Measurements from ENCODE around the gene PIK3C3. TPM values are rescaled to one million over a fixed set of nuclear protein-coding genes. Genes with fewer than 3 reads are reported as not detected.

PIK3C3 gene
- total and polyA plus RNA-seq, 12 donors = 24.4 to 87.6 (median 64.3) TPM

DNA sequence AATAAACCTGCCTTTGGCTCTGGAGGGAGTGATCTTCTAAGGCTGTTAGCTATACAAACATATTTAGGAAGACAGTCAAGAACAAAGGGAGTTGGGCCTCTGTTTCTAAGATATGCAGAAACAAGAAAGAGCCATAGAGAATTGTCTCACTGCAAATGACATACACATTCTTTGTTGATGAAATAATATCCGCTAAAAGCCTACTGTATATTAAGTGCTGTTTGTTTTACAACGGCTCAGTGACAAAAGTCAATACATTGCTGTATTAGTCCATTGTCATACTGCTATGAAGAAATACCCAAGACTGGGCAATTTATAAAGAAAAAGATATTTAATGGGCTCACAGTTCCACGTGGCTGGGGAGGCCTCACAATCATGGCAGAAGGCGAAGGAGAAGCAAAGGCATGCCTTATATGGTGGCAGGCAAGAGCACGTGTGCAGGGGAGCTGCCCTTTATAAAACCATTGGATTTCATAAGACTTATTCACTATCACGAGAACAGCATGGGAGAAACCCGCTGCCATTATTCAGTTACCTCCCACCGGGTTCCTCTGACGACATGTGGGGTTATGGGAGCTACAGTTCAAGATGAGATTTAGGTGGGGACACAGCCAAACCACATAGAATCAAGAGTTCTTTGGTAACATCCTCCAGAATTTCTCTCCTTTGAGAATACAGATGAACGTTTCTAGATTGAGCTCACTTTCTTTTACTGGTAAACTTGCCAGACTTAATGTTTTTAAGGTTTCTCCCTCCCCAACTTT, 157.8 kb downstream of the PIK3C3 start:
- Histone ChIP-seq H3K4me1 (replicated peaks in 1 of 2) (peaks cover 5 to 12% of the 10 kb centered on the region in 2 donors), H3K27ac (no peak overlapping the region), H3K4me3 (no peak overlapping the region), H3K36me3 (replicated peaks in 1 of 2) (no peaks in the 10 kb centered on the region), H3K27me3 (no peaks in the 10 kb centered on the region), H3K9me3 (replicated peaks in 1 of 3) (no peaks in the 10 kb centered on the region)
- TF ChIP-seq POLR2A (IDR thresholded peaks at IDR 0.05) (no peak), CTCF (IDR thresholded peaks at IDR 0.05) (no peak)
- WGBS, 4 donors = 85 to 89% (median 86%) methylated on average over 10 of the region's 10 CpGs
- intact Hi-C loops (cut with DNase I) = loop anchor here in 1 of 2 donors (10.0 kb wide), 2 partner anchors 58 to 1452 kb away; no protein-coding TSS in a partner anchor
- no peak for DNase-seq

DNA sequence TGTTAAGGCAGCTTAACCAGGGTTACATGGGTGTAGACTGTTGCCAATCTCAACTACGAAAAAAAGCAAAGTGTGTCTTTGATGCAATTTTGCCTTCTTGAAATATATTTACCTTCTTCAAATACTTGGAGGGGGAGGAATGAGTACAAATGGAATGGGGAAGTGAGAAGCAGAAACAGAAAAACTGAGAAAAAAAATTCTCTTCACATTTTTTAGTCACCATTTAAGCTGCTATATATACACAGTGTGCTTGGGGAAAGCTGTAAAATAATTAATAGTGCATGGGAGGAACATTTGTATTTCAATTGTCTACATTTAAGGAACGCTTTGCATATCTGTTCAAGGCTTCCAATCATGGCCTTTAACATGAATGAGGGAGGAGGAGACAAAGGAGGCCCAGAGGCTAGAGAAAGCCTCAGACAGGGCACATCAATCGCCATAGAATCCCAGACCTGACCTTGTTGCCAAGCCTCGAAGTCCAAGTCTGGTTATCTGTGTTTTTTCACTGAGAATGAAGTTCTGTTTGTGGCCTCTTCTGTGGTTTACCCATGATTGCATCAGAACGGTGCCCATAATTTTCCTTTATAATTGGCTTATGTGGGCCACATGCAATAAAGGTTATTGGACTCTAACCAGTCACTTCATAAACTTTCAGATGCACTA, 158.6 kb downstream of the PIK3C3 start:
- Histone ChIP-seq H3K36me3 (replicated peaks in 1 of 2) (no peaks in the 10 kb centered on the region), H3K9me3 (replicated peaks in 1 of 3) (no peaks in the 10 kb centered on the region), H3K27ac (no peak overlapping the region), H3K4me1 (replicated peaks in 1 of 2) (peaks cover 5 to 12% of the 10 kb centered on the region in 2 donors), H3K4me3 (no peak overlapping the region), H3K27me3 (no peaks in the 10 kb centered on the region)
- 46 to 59% (median 59%) methylated on average over 5 of the region's 5 CpGs for WGBS, 4 donors
- no peak for DNase-seq
- intact Hi-C loops (cut with DNase I) = loop anchor here in 1 of 2 donors (10.0 kb wide), 2 partner anchors 59 to 1451 kb away; no protein-coding TSS in a partner anchor
- TF ChIP-seq CTCF (IDR thresholded peaks at IDR 0.05) = no peak
- TF ChIP-seq POLR2A (IDR thresholded peaks at IDR 0.05) = no peak

DNA sequence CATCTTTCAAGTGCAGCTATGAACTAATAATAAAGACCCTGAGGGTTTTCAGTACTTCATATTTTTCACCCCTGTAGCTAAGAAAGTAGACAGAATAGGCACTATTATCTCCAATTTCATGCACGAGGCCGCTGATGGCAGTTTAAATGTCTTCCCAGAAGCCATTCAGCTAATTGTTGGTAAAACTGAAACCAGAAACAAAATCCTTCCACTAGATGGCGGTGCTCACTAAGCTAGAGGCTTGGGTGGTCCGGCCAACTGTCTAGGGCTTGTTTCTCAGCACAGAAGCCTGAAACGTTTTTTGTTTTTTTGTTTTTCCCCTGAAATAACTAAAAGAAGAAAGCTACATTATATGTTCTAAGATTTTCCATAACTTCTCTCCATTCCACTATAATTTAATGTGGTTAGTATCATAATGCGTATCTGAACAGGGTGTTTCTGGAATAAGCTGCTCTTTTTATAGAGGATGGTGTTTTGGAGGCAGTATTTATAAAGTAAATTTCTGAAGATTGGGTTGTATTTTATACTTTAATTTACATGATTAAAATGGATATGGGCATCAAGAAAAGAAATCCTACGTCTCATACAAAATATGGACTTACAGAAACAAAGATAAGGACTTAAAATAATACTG, 159.4 kb downstream of the PIK3C3 start:
- intact Hi-C loops (cut with DNase I) = loop anchor here in 1 of 2 donors (10.0 kb wide), 2 partner anchors 60 to 1450 kb away; no protein-coding TSS in a partner anchor
- TF ChIP-seq POLR2A (IDR thresholded peaks at IDR 0.05) = no peak
- peak; percentile 75 to 97 (median 88) for TF ChIP-seq CTCF (IDR thresholded peaks at IDR 0.05)
- H3K36me3 ChIP-seq (replicated peaks in 1 of 2) = no peaks in the 10 kb centered on the region
- H3K27me3 ChIP-seq = no peaks in the 10 kb centered on the region
- WGBS, 4 donors = 21 to 22% (median 21%) methylated on average over 7 of the region's 7 CpGs
- no peak overlapping the region for H3K27ac ChIP-seq
- no peaks in the 10 kb centered on the region for H3K9me3 ChIP-seq (replicated peaks in 1 of 3)
- H3K4me3 ChIP-seq = no peak overlapping the region
- peaks cover 5 to 12% of the 10 kb centered on the region in 2 donors for H3K4me1 ChIP-seq (replicated peaks in 1 of 2)
- DNase-seq = peak; percentile 51 to 87 (median 68)

DNA sequence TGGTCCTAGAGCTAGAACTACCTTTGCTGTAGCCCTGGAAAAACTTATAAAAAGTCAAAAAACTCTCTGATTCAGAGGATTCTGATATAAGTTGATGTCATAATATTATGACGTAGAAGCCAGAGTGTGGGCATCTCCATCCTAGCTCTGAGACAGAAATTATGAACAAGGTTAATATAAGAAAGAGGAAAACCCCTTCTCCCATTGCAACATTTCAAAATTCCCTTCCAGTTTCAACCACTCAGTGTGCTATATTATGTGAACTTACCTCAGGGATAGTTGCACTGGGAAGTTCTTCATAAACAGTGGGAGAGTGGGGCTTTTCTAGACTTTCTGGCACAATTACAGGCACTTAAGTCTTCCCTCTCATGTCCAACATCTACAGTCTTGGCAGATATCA, 171.6 kb downstream of the PIK3C3 start:
- no peak overlapping the region for H3K27ac ChIP-seq
- no peaks in the 10 kb centered on the region for H3K36me3 ChIP-seq (replicated peaks in 1 of 2)
- intact Hi-C loops (cut with DNase I) = no loop called here
- no peaks in the 10 kb centered on the region for H3K4me1 ChIP-seq (replicated peaks in 1 of 2)
- 89 to 97% (median 94%) methylated on average over 1 of the region's 1 CpG for WGBS, 4 donors
- no peaks in the 10 kb centered on the region for H3K9me3 ChIP-seq (replicated peaks in 1 of 3)
- TF ChIP-seq CTCF (IDR thresholded peaks at IDR 0.05) (no peak), POLR2A (IDR thresholded peaks at IDR 0.05) (no peak)
- no peaks in the 10 kb centered on the region for H3K27me3 ChIP-seq
- DNase-seq = no peak
- no peak overlapping the region for H3K4me3 ChIP-seq

All from adrenal gland (tissue), 12 donors.